GM19324 (cell line): ENCODE measurements around the gene PSMB7.

Source experiments
- ATAC-seq: cut with Tn5 transposase; IDR thresholded peaks from one replicate; pipeline ENCODE4 v1.9.1; 2021; ENCODE audit warnings: mild to moderate bottlenecking, moderate library complexity; ENCODE audit not compliant: unreplicated experiment, low FRiP score

The PSMB7 gene

GRCh38 chr9:124414612-124415011 lies 630 bp downstream of the PSMB7 start:
- ATAC-seq = no peak

GRCh38 chr9:124412228-124412575 lies 3.0 kb downstream of the PSMB7 start:
- ATAC-seq = no peak

GRCh38 chr9:124411514-124412227 lies 3.6 kb downstream of the PSMB7 start:
- no peak for ATAC-seq

GRCh38 chr9:124410321-124410913 lies 4.8 kb downstream of the PSMB7 start:
- ATAC-seq = no peak

GRCh38 chr9:124409410-124409809 lies 5.8 kb downstream of the PSMB7 start:
- ATAC-seq = no peak

- no peak for ATAC-seq
These were observed 12.0 kb downstream of the PSMB7 start for GRCh38 chr9:124403246-124403645.

- ATAC-seq = no peak
These were observed 15.0 kb downstream of the PSMB7 start for GRCh38 chr9:124399968-124400940.

- ATAC-seq = no peak
These were observed 15.8 kb downstream of the PSMB7 start for GRCh38 chr9:124399323-124399967.

GRCh38 chr9:124398191-124398935 lies 16.9 kb downstream of the PSMB7 start:
- no peak for ATAC-seq

- ATAC-seq = no peak
These were observed 19.4 kb downstream of the PSMB7 start for GRCh38 chr9:124395826-124396225.

- ATAC-seq = no peak
These were observed 20.6 kb downstream of the PSMB7 start for GRCh38 chr9:124394596-124394995.

GRCh38 chr9:124394167-124394566 lies 21.1 kb downstream of the PSMB7 start:
- no peak for ATAC-seq

- no peak for ATAC-seq
These were observed 22.3 kb downstream of the PSMB7 start for GRCh38 chr9:124392871-124393460.

GRCh38 chr9:124392254-124392870 lies 22.9 kb downstream of the PSMB7 start:
- ATAC-seq = no peak

- ATAC-seq = no peak
These were observed 24.2 kb downstream of the PSMB7 start for GRCh38 chr9:124390794-124391658.

- no peak for ATAC-seq
These were observed 25.9 kb downstream of the PSMB7 start for GRCh38 chr9:124389146-124389939.

- ATAC-seq = no peak
These were observed 26.8 kb downstream of the PSMB7 start for GRCh38 chr9:124388275-124389048.
